Activated naive CD4-positive, alpha-beta T cell treated with anti-CD3 and anti-CD28 coated beads for 36 hours (primary cell): ENCODE results near the gene FOXL3. TPM values are rescaled to one million over a fixed set of nuclear protein-coding genes. Genes with fewer than 3 reads are reported as not detected.

Source experiments
- CTCF ChIA-PET: fragments of 350-600 bp; sonication (Branson Sonifier 250); formaldehyde crosslinking; loops from one replicate; lab custom pipeline; 2021; ENCODE audit warnings: antibody characterized with exemption; lab: Charles Lee
- DNase-seq: peaks from one replicate; pipeline ENCODE4 v3.0.0-alpha.2; 2020
- H3K27ac Mint-ChIP-seq: one replicate; pipeline ENCODE4 v1.8.0; 2021; ENCODE audit warnings: mild to moderate bottlenecking, mixed read lengths
- H3K27me3 Mint-ChIP-seq: one replicate; pipeline ENCODE4 v1.8.0; 2021; ENCODE audit warnings: low read depth, mixed read lengths
- H3K36me3 Mint-ChIP-seq: one replicate; pipeline ENCODE4 v1.8.0; 2021; ENCODE audit warnings: low read depth, mixed read lengths
- H3K4me1 Mint-ChIP-seq: one replicate; pipeline ENCODE4 v1.8.0; 2021; ENCODE audit warnings: low read depth, mixed read lengths
- H3K4me3 Mint-ChIP-seq: one replicate; pipeline ENCODE4 v1.8.0; 2021; ENCODE audit warnings: mild to moderate bottlenecking, moderate library complexity, mixed read lengths
- H3K9me3 Mint-ChIP-seq: one replicate; pipeline ENCODE4 v1.8.0; 2021; ENCODE audit warnings: mixed read lengths
- intact Hi-C: fragments of 100-400 bp; cut with micrococcal nuclease; formaldehyde crosslinking; loops from one replicate; pipeline ENCODE4 v1.15.1; 2023
- total RNA-seq, 2 experiments: library from RNA; stranded (reverse); gene quantifications; one replicate each; pipeline ENCODE4 v1.2.3, GENCODE V29; 2021

FOXL3 gene
- total RNA-seq, 2 experiments from 2014 or later = not detected

GRCh38 chr7:337567-337951 is 47.6 kb downstream of the FOXL3 start:
- H3K4me3 Mint-ChIP-seq = no peak overlapping the region
- H3K27me3 Mint-ChIP-seq = no peaks in the 10 kb centered on the region
- H3K36me3 Mint-ChIP-seq = no peaks in the 10 kb centered on the region
- H3K4me1 Mint-ChIP-seq = peaks cover 7% of the 10 kb centered on the region
- CTCF ChIA-PET = no interaction called here
- no peak for DNase-seq
- intact Hi-C loops = no loop called here
- H3K27ac Mint-ChIP-seq = no peak overlapping the region
- H3K9me3 Mint-ChIP-seq = peaks cover 12% of the 10 kb centered on the region

GRCh38 chr7:338295-339061 is 48.5 kb downstream of the FOXL3 start:
- Mint-ChIP-seq H3K27ac (no peak overlapping the region), H3K4me3 (no peak overlapping the region), H3K36me3 (no peaks in the 10 kb centered on the region), H3K27me3 (no peaks in the 10 kb centered on the region), H3K9me3 (peaks cover 12% of the 10 kb centered on the region), H3K4me1 (peaks cover 7% of the 10 kb centered on the region)
- no peak for DNase-seq
- intact Hi-C loops = no loop called here
- CTCF ChIA-PET = no interaction called here

- Mint-ChIP-seq H3K27ac (no peak overlapping the region), H3K9me3 (peaks cover 11% of the 10 kb centered on the region), H3K36me3 (no peaks in the 10 kb centered on the region), H3K4me1 (peaks cover 7% of the 10 kb centered on the region), H3K27me3 (no peaks in the 10 kb centered on the region), H3K4me3 (no peak overlapping the region)
- CTCF ChIA-PET = no interaction called here
- intact Hi-C loops = no loop called here
- DNase-seq = no peak
Observed at GRCh38 chr7:339062-339342, 49.0 kb downstream of the FOXL3 start.

GRCh38 chr7:339696-340095 is 49.7 kb downstream of the FOXL3 start:
- no peak overlapping the region for H3K4me3 Mint-ChIP-seq
- CTCF ChIA-PET = no interaction called here
- no peak overlapping the region for H3K27ac Mint-ChIP-seq
- H3K36me3 Mint-ChIP-seq = no peaks in the 10 kb centered on the region
- H3K27me3 Mint-ChIP-seq = no peaks in the 10 kb centered on the region
- no peak for DNase-seq
- H3K4me1 Mint-ChIP-seq = peaks cover 7% of the 10 kb centered on the region
- intact Hi-C loops = no loop called here
- peaks cover 5% of the 10 kb centered on the region for H3K9me3 Mint-ChIP-seq

- DNase-seq = no peak
- no peaks in the 10 kb centered on the region for H3K36me3 Mint-ChIP-seq
- H3K27ac Mint-ChIP-seq = no peak overlapping the region
- H3K4me3 Mint-ChIP-seq = no peak overlapping the region
- no peaks in the 10 kb centered on the region for H3K9me3 Mint-ChIP-seq
- H3K4me1 Mint-ChIP-seq = peaks cover 7% of the 10 kb centered on the region
- CTCF ChIA-PET = no interaction called here
- intact Hi-C loops = no loop called here
- no peaks in the 10 kb centered on the region for H3K27me3 Mint-ChIP-seq
Observed at GRCh38 chr7:340200-340937, 50.4 kb downstream of the FOXL3 start.

Other genes with a start within 250 kb of the FOXL3 start
- under 1 TPM; 0.26 to 0.91 TPM for gene FAM20C, start 97.6 kb upstream of the FOXL3 start, total RNA-seq
- 1 to 10 TPM; 7.7 TPM for gene PDGFA, start 229.7 kb downstream of the FOXL3 start, total RNA-seq